Liver (tissue), 9 donors: Measurements from ENCODE around the gene NSG1. TPM values are rescaled to one million over a fixed set of nuclear protein-coding genes. Genes with fewer than 3 reads are reported as not detected.

ENCODE experiments used
- DNase-seq: peaks from one replicate; pipeline ENCODE4 v3.0.0-alpha.2; 2017; ENCODE audit warnings: low spot score
- H3K27ac ChIP-seq, 2 donors: one replicate each; pipeline ENCODE4 v1.7.0; 2013; ENCODE audit warnings: inconsistent platforms in 2 of 2, low read length in 2 of 2, control low read depth in 1 of 2, low read depth in 1 of 2, mild to moderate bottlenecking in 1 of 2
- H3K27me3 ChIP-seq, 4 donors: one replicate each; pipeline versions ENCODE4 v1.6.1 to v1.7.0; 2013; ENCODE audit warnings: low read length in 3 of 4, inconsistent platforms in 1 of 4, mild to moderate bottlenecking in 1 of 4, moderate library complexity in 1 of 4; ENCODE audit not compliant: control insufficient read depth in 4 of 4, insufficient read depth in 4 of 4
- H3K36me3 ChIP-seq, 4 donors: one replicate each; pipeline versions ENCODE4 v1.6.1 to v1.7.0; 2013; ENCODE audit warnings: low read length in 3 of 4, mild to moderate bottlenecking in 3 of 4, low read depth in 1 of 4, moderate library complexity in 1 of 4; ENCODE audit not compliant: control insufficient read depth in 4 of 4, insufficient read depth in 3 of 4
- H3K4me1 ChIP-seq, 4 donors: one replicate each; pipeline versions ENCODE4 v1.6.1 to v1.7.0; 2013; ENCODE audit warnings: low read length in 3 of 4, mild to moderate bottlenecking in 3 of 4, moderate library complexity in 1 of 4; ENCODE audit not compliant: control insufficient read depth in 4 of 4, insufficient read depth in 4 of 4
- H3K4me3 ChIP-seq, 3 donors: one replicate each; pipeline versions ENCODE4 v1.6.1 to v1.7.0; 2013; ENCODE audit warnings: low read length in 3 of 3, control low read depth in 1 of 3, low read depth in 1 of 3, mild to moderate bottlenecking in 1 of 3
- H3K9ac ChIP-seq, 2 donors: one replicate each; pipeline ENCODE4 v1.7.0; 2013; ENCODE audit warnings: low read length in 2 of 2, mild to moderate bottlenecking in 2 of 2, moderate library complexity in 2 of 2, control low read depth in 1 of 2, low read depth in 1 of 2
- H3K9me3 ChIP-seq, 4 donors: one replicate each; pipeline versions ENCODE4 v1.6.1 to v1.7.0; 2013; ENCODE audit warnings: low read length in 3 of 4; ENCODE audit not compliant: control insufficient read depth in 4 of 4
- ATF3 ChIP-seq: IDR thresholded peaks from 2 replicates; pipeline ENCODE4 v1.6.1; 2016; ENCODE audit warnings: antibody characterized with exemption
- CTCF ChIP-seq: fragments of 150-350 bp; IDR thresholded peaks from 2 replicates; pipeline ENCODE4 v1.5.1; 2017; ENCODE audit warnings: improper control_type of control experiment, low read depth, low read length; ENCODE audit not compliant: missing input control
- EGR1 ChIP-seq, 2 donors: IDR thresholded peaks; 2 replicates each; pipeline ENCODE4 v1.6.1; 2016 to 2018; ENCODE audit warnings: antibody characterized with exemption in 2 of 2, low read depth in 2 of 2
- FOXA1 ChIP-seq: IDR thresholded peaks from 2 replicates; pipeline ENCODE4 v1.6.1; 2016; ENCODE audit warnings: antibody characterized with exemption
- FOXA2 ChIP-seq: IDR thresholded peaks from 2 replicates; pipeline ENCODE4 v1.6.1; 2016; ENCODE audit warnings: antibody characterized with exemption
- GABPA ChIP-seq, 2 donors: IDR thresholded peaks in 1 of 2; conservative IDR thresholded peaks in 1 of 2; 2 replicates each; pipeline ENCODE4 v1.6.1; 2016; ENCODE audit warnings: antibody characterized with exemption in 2 of 2, mild to moderate bottlenecking in 1 of 2, moderate library complexity in 1 of 2
- HNF4A ChIP-seq, 2 donors: conservative IDR thresholded peaks; 2 replicates each; pipeline ENCODE4 v1.6.1; 2016; ENCODE audit warnings: antibody characterized with exemption in 2 of 2, mild to moderate bottlenecking in 2 of 2
- HNF4G ChIP-seq: IDR thresholded peaks from 2 replicates; pipeline ENCODE4 v1.6.1; 2016; ENCODE audit warnings: antibody characterized with exemption
- JUND ChIP-seq, 2 donors: IDR thresholded peaks; 2 replicates each; pipeline ENCODE4 v1.6.1; 2016; ENCODE audit warnings: antibody characterized with exemption in 2 of 2
- MAX ChIP-seq: IDR thresholded peaks from 2 replicates; pipeline ENCODE4 v1.6.1; 2016; ENCODE audit warnings: antibody characterized with exemption
- RAD21 ChIP-seq, 2 donors: IDR thresholded peaks; 2 replicates each; pipeline ENCODE4 v1.6.1; 2016; ENCODE audit warnings: antibody characterized with exemption in 2 of 2, mild to moderate bottlenecking in 2 of 2
- RXRA ChIP-seq, 2 donors: IDR thresholded peaks; 2 replicates each; pipeline ENCODE4 v1.6.1; 2017 to 2018; ENCODE audit warnings: antibody characterized with exemption in 2 of 2, mild to moderate bottlenecking in 1 of 2
- SP1 ChIP-seq: IDR thresholded peaks from 2 replicates; pipeline ENCODE4 v1.6.1; 2018; ENCODE audit warnings: antibody characterized with exemption, mild to moderate bottlenecking
- TAF1 ChIP-seq: conservative IDR thresholded peaks from 2 replicates; pipeline ENCODE4 v1.6.1; 2016; ENCODE audit warnings: antibody characterized with exemption, mild to moderate bottlenecking
- YY1 ChIP-seq: IDR thresholded peaks from 2 replicates; pipeline ENCODE4 v1.6.1; 2016; ENCODE audit warnings: antibody characterized with exemption, mild to moderate bottlenecking
- ZBTB33 ChIP-seq: IDR thresholded peaks from 2 replicates; pipeline ENCODE4 v1.6.1; 2016; ENCODE audit warnings: antibody characterized with exemption
- WGBS: extraction: QIAGEN DNeasy Blood & Tissue Kit; methylation state at CpG from one replicate; pipeline ENCODE4 v1.1.7; 2013; 5-methylcytosine and 5-hydroxymethylcytosine counted together
- polyA plus RNA-seq, 2 donors: library from polyadenylated mRNA; stranded (reverse) in 1 of 2; unstranded in 1 of 2; fragments of 200-250 nt in 1 of 2; fragments of >200 nt in 1 of 2; fragmentation: Nextera tagmentation in 1 of 2; extraction: Ambion mirVana in 1 of 2; gene quantifications; one replicate each; pipeline versions ENCODE4 v1.2.1 to v1.2.3, GENCODE V29; 2013 to 2015
- total RNA-seq, 2 donors: library from RNA; depleted of rRNA; stranded (reverse); fragments of >200 nt; gene quantifications; one replicate each; pipeline ENCODE4 v1.2.3, GENCODE V29; 2014
- TF ChIP-seq, protein P1 (sequence below): IDR thresholded peaks from 2 replicates; pipeline ENCODE4 v1.6.1; 2016; ENCODE audit warnings: antibody characterized with exemption, mild to moderate bottlenecking
- donor health status: healthy.
- donor health status: healthy.
- donor health status: healthy.
- donor health status: healthy.
- donor health status: healthy.

NSG1 gene
- total and polyA plus RNA-seq, 4 donors, result under 0.01 to 0.33 (median 0.13) TPM

GRCh38 chr4:4358093-4358854 is 28.6 kb upstream of the NSG1 start:
- WGBS, result 63% methylated on average over 13 of the region's 13 CpGs
- Histone ChIP-seq H3K27ac (no peak overlapping the region), H3K9me3 (no peaks in the 10 kb centered on the region), H3K27me3 (no peaks in the 10 kb centered on the region), H3K36me3 (no peaks in the 10 kb centered on the region), H3K9ac (no peak overlapping the region), H3K4me3 (no peak overlapping the region), H3K4me1 (no peaks in the 10 kb centered on the region)
- TF ChIP-seq GABPA (IDR thresholded peaks at IDR 0.05 in 1 of 2, conservative IDR thresholded peaks at IDR 0.05 in 1 of 2) (no peak), FOXA1 (no peak), FOXA2 (no peak), HNF4A (conservative IDR thresholded peaks at IDR 0.05) (no peak), TAF1 (no peak), CTCF (no peak), MAX (no peak), RAD21 (IDR thresholded peaks at IDR 0.05) (no peak), YY1 (no peak), EGR1 (IDR thresholded peaks at IDR 0.05; ENCODE audit: low read depth in 2 of 2) (no peak), HNF4G (no peak), ZBTB33 (no peak), SP1 (no peak), JUND (IDR thresholded peaks at IDR 0.05) (no peak), ATF3 (no peak), RXRA (IDR thresholded peaks at IDR 0.05) (no peak)
- TF ChIP-seq, protein P1, sequence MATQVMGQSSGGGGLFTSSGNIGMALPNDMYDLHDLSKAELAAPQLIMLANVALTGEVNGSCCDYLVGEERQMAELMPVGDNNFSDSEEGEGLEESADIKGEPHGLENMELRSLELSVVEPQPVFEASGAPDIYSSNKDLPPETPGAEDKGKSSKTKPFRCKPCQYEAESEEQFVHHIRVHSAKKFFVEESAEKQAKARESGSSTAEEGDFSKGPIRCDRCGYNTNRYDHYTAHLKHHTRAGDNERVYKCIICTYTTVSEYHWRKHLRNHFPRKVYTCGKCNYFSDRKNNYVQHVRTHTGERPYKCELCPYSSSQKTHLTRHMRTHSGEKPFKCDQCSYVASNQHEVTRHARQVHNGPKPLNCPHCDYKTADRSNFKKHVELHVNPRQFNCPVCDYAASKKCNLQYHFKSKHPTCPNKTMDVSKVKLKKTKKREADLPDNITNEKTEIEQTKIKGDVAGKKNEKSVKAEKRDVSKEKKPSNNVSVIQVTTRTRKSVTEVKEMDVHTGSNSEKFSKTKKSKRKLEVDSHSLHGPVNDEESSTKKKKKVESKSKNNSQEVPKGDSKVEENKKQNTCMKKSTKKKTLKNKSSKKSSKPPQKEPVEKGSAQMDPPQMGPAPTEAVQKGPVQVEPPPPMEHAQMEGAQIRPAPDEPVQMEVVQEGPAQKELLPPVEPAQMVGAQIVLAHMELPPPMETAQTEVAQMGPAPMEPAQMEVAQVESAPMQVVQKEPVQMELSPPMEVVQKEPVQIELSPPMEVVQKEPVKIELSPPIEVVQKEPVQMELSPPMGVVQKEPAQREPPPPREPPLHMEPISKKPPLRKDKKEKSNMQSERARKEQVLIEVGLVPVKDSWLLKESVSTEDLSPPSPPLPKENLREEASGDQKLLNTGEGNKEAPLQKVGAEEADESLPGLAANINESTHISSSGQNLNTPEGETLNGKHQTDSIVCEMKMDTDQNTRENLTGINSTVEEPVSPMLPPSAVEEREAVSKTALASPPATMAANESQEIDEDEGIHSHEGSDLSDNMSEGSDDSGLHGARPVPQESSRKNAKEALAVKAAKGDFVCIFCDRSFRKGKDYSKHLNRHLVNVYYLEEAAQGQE, result no peak
- no peak for DNase-seq
